ENCODE measurements around the gene RSPO4.

- no peak for TF ChIP-seq EZH2 (IDR thresholded peaks at IDR 0.05; ENCODE audit: borderline replicate concordance, low read length)
- TF ChIP-seq, protein P1, sequence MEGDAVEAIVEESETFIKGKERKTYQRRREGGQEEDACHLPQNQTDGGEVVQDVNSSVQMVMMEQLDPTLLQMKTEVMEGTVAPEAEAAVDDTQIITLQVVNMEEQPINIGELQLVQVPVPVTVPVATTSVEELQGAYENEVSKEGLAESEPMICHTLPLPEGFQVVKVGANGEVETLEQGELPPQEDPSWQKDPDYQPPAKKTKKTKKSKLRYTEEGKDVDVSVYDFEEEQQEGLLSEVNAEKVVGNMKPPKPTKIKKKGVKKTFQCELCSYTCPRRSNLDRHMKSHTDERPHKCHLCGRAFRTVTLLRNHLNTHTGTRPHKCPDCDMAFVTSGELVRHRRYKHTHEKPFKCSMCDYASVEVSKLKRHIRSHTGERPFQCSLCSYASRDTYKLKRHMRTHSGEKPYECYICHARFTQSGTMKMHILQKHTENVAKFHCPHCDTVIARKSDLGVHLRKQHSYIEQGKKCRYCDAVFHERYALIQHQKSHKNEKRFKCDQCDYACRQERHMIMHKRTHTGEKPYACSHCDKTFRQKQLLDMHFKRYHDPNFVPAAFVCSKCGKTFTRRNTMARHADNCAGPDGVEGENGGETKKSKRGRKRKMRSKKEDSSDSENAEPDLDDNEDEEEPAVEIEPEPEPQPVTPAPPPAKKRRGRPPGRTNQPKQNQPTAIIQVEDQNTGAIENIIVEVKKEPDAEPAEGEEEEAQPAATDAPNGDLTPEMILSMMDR (IDR thresholded peaks at IDR 0.05; ENCODE audit: low read length): no peak
These were observed 29.9 kb downstream of the RSPO4 start for GRCh38 chr20:972256-972655.

Measured in OCI-LY1 (cell line).